Thymus (tissue), 11 donors: ENCODE data around the gene KHDRBS1. TPM values are rescaled to one million over a fixed set of nuclear protein-coding genes. Genes with fewer than 3 reads are reported as not detected.
"Not testable (repeated sequence)": the region's sequence is repeated elsewhere in the genome, so short reads cannot be mapped to it uniquely, and the experiment has no call there.

Source experiments
- DNase-seq, 9 donors: peaks; one replicate each; pipeline ENCODE4 v3.0.0-alpha.2; 2013; ENCODE audit warnings: low spot score in 9 of 9, low read depth in 6 of 9, missing footprints in 1 of 9
- H3K27ac ChIP-seq, 2 donors: one replicate each; pipeline ENCODE4 v1.5.1; 2013; ENCODE audit warnings: control low read depth in 1 of 2, low read depth in 1 of 2, low read length in 1 of 2, mild to moderate bottlenecking in 1 of 2, moderate library complexity in 1 of 2
- H3K27me3 ChIP-seq, 2 donors: one replicate each; pipeline ENCODE4 v1.5.1; 2013; ENCODE audit warnings: low read length in 1 of 2; ENCODE audit not compliant: control insufficient read depth in 2 of 2, insufficient read depth in 1 of 2
- H3K36me3 ChIP-seq, 2 donors: one replicate each; pipeline ENCODE4 v1.5.1; 2013; ENCODE audit warnings: low read length in 1 of 2, mild to moderate bottlenecking in 1 of 2, moderate library complexity in 1 of 2; ENCODE audit not compliant: control insufficient read depth in 2 of 2, insufficient read depth in 2 of 2
- H3K4me1 ChIP-seq, 2 donors: one replicate each; pipeline ENCODE4 v1.5.1; 2013; ENCODE audit warnings: low read length in 2 of 2; ENCODE audit not compliant: control insufficient read depth in 2 of 2, insufficient read depth in 2 of 2
- H3K4me3 ChIP-seq, 2 donors: one replicate each; pipeline ENCODE4 v1.5.1; 2013; ENCODE audit warnings: low read length in 2 of 2, control low read depth in 1 of 2, mild to moderate bottlenecking in 1 of 2
- H3K9me3 ChIP-seq, 2 donors: one replicate each; pipeline ENCODE4 v1.5.1; 2013; ENCODE audit warnings: low read length in 1 of 2, mild to moderate bottlenecking in 1 of 2; ENCODE audit not compliant: control insufficient read depth in 2 of 2, insufficient read depth in 1 of 2
- WGBS: extraction: QIAGEN DNeasy Blood & Tissue Kit; methylation state at CpG from one replicate; pipeline ENCODE4 v1.1.7; 2013; 5-methylcytosine and 5-hydroxymethylcytosine counted together
- polyA plus RNA-seq: library from polyadenylated mRNA; stranded (reverse); fragments of 200-250 nt; gene quantifications from one replicate; pipeline ENCODE4 v1.2.3, GENCODE V29; 2013
- total RNA-seq: library from RNA; stranded (reverse); fragments of 120-200 nt; gene quantifications from one replicate; pipeline ENCODE4 v1.2.4, GENCODE V29; 2013
- donor health status: healthy.

The KHDRBS1 gene
- total and polyA plus RNA-seq, 2 donors: 71.8 to 124 TPM

- no peaks in the 10 kb centered on the region for H3K9me3 ChIP-seq
- H3K4me1 ChIP-seq: peaks cover 7 to 10% of the 10 kb centered on the region in 2 donors
- DNase-seq: no peak
- H3K4me3 ChIP-seq: no peak overlapping the region
- H3K36me3 ChIP-seq: peaks cover 37 to 51% of the 10 kb centered on the region in 2 donors
- no peaks in the 10 kb centered on the region for H3K27me3 ChIP-seq
- 99% methylated on average over 3 of the region's 3 CpGs for WGBS
- no peak overlapping the region for H3K27ac ChIP-seq
Measured at GRCh38 chr1:32077451-32077850, 63.8 kb downstream of the KHDRBS1 start.

DNA sequence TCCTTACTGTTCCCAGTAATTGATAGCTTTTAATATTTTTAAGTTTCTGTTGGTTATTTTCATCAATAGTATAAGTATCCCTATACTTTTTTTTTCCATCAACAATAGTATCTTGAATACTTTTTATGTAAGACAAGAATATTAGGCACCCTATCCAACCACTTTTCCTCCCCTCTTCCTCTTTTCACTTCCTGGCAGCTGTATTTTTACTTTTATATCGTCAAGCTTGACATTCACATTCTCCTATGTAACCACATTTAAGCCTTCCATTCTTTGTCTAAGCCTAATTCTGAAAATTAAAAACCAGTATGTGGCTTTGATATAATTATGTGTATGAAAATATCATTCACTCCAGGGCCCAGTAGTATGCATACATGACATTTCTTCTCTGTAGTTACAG, 68.4 kb downstream of the KHDRBS1 start:
- Histone ChIP-seq H3K4me1 (no peaks in the 10 kb centered on the region), H3K9me3 (no peaks in the 10 kb centered on the region), H3K36me3 (peaks cover 41 to 55% of the 10 kb centered on the region in 2 donors), H3K27ac (no peak overlapping the region), H3K27me3 (no peaks in the 10 kb centered on the region), H3K4me3 (no peak overlapping the region)
- 7% methylated on average over 1 of the region's 1 CpG for WGBS
- no peak for DNase-seq

- H3K4me1 ChIP-seq, H3K4me3 ChIP-seq, DNase-seq, H3K27me3 ChIP-seq, H3K27ac ChIP-seq, H3K9me3 ChIP-seq: not testable (repeated sequence)
- peaks cover 45 to 51% of the 10 kb centered on the region in 2 donors for H3K36me3 ChIP-seq
- WGBS: 97% methylated on average over 2 of the region's 2 CpGs
Measured at GRCh38 chr1:32086381-32086780, 72.7 kb downstream of the KHDRBS1 start.

DNA sequence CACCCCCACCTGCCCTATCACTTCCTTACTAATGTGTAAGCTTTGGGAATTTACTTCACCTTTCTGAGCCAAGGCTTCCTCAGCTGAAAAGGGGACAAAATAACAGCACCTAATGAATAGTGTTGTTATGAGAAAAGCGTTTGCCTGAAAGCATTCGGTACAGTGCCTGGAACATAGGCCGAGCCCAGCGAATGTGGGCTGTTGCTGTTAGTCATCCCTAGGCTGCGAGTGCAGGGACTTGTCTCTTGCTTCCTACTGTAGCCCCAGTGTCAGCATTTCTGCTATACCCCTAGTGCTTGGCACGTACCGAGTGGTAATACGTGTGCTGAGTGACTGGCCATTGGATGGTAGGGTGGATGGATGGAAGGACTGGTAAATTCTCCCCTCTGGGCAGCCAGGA, 77.5 kb downstream of the KHDRBS1 start:
- H3K27me3 ChIP-seq: no peaks in the 10 kb centered on the region
- no peak for DNase-seq
- no peak overlapping the region for H3K4me3 ChIP-seq
- 97% methylated on average over 8 of the region's 8 CpGs for WGBS
- peaks cover 66 to 70% of the 10 kb centered on the region in 2 donors for H3K36me3 ChIP-seq
- H3K9me3 ChIP-seq: no peaks in the 10 kb centered on the region
- no peaks in the 10 kb centered on the region for H3K4me1 ChIP-seq
- H3K27ac ChIP-seq: no peak overlapping the region

DNA sequence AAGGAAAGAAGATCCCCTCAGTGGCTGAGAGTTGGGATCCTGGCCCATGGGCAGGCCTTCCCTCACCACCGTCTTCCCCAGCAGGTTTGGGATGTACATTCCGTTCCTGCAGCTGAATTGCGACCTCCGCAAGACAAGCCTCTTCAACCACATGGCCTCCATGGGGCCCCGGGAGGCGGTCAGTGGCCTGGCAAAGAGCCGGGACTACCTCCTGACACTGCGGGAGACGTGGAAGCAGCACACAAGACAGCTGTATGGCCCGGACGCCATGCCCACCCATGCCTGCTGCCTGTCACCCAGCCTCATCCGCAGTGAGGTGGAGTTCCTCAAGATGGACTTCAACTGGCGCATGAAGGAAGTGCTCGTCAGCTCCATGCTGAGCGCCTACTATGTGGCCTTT, 77.9 kb downstream of the KHDRBS1 start:
- H3K27ac ChIP-seq: no peak overlapping the region
- 98% methylated on average over 15 of the region's 15 CpGs for WGBS

More for the DNA sequence above, 77.9 kb downstream of the KHDRBS1 start:
- Histone ChIP-seq H3K36me3 (peaks cover 65 to 70% of the 10 kb centered on the region in 2 donors), H3K27me3 (no peaks in the 10 kb centered on the region), H3K9me3 (no peaks in the 10 kb centered on the region), H3K4me3 (no peak overlapping the region), H3K4me1 (no peaks in the 10 kb centered on the region)
- DNase-seq: no peak

Other genes with a start within 250 kb of the KHDRBS1 start
- gene ADGRB2, start 249.5 kb upstream of the KHDRBS1 start, total RNA-seq: 6.0 TPM
- 24.4 TPM for gene ADGRB2, start 249.5 kb upstream of the KHDRBS1 start, polyA plus RNA-seq
- 2.5 TPM for gene SPOCD1, start 197.8 kb upstream of the KHDRBS1 start, total RNA-seq
- gene SPOCD1, start 197.8 kb upstream of the KHDRBS1 start, polyA plus RNA-seq: 0.41 TPM
- gene PTP4A2, start 75.5 kb upstream of the KHDRBS1 start, total RNA-seq: 748 TPM
- 214 TPM for gene PTP4A2, start 75.5 kb upstream of the KHDRBS1 start, polyA plus RNA-seq
- 4.7 TPM for gene TMEM39B, start 59.1 kb downstream of the KHDRBS1 start, total RNA-seq
- gene TMEM39B, start 59.1 kb downstream of the KHDRBS1 start, polyA plus RNA-seq: 13.1 TPM
- 17.1 TPM for gene KPNA6, start 94.2 kb downstream of the KHDRBS1 start, total RNA-seq
- 10.0 TPM for gene KPNA6, start 94.2 kb downstream of the KHDRBS1 start, polyA plus RNA-seq
- 33.1 TPM for gene TXLNA, start 165.8 kb downstream of the KHDRBS1 start, total RNA-seq
- 17.7 TPM for gene TXLNA, start 165.8 kb downstream of the KHDRBS1 start, polyA plus RNA-seq
- gene CCDC28B, start 186.7 kb downstream of the KHDRBS1 start, total RNA-seq: 64.1 TPM
- 28.7 TPM for gene CCDC28B, start 186.7 kb downstream of the KHDRBS1 start, polyA plus RNA-seq
- 3.0 TPM for gene IQCC, start 191.8 kb downstream of the KHDRBS1 start, total RNA-seq
- gene IQCC, start 191.8 kb downstream of the KHDRBS1 start, polyA plus RNA-seq: 2.8 TPM
- gene DCDC2B, start 195.2 kb downstream of the KHDRBS1 start, total RNA-seq: not detected
- gene DCDC2B, start 195.2 kb downstream of the KHDRBS1 start, polyA plus RNA-seq: 0.09 TPM
- 8.5 TPM for gene TMEM234, start 208.5 kb downstream of the KHDRBS1 start, total RNA-seq
- 15.4 TPM for gene TMEM234, start 208.5 kb downstream of the KHDRBS1 start, polyA plus RNA-seq
- gene EIF3I, start 208.5 kb downstream of the KHDRBS1 start, total RNA-seq: 161 TPM
- gene EIF3I, start 208.5 kb downstream of the KHDRBS1 start, polyA plus RNA-seq: 155 TPM
- gene FAM167B, start 233.4 kb downstream of the KHDRBS1 start, total RNA-seq: 1.2 TPM
- gene FAM167B, start 233.4 kb downstream of the KHDRBS1 start, polyA plus RNA-seq: 6.8 TPM
- gene LCK, start 237.4 kb downstream of the KHDRBS1 start, total RNA-seq: 467 TPM
- gene LCK, start 237.4 kb downstream of the KHDRBS1 start, polyA plus RNA-seq: 175 TPM